SU-DHL-6 (cell line): ENCODE data around the gene COL6A2.

Source experiments
- CTCF ChIP-seq: fragments of 200-600 bp; sonication (generic); IDR thresholded peaks from one replicate; pipeline ENCODE4 v1.5.1; 2017; ENCODE audit warnings: antibody characterized with exemption, mild to moderate bottlenecking, low read length, moderate library complexity; ENCODE audit not compliant: insufficient read depth, poor library complexity, severe bottlenecking
- EZH2phosphoT487 ChIP-seq: fragments of 200-600 bp; sonication (generic), shearing (Covaris generic); conservative IDR thresholded peaks from 2 replicates; pipeline ENCODE4 v1.6.1; 2018; ENCODE audit warnings: mild to moderate bottlenecking, antibody characterized with exemption, low read length, moderate library complexity, mixed read lengths

- TF ChIP-seq CTCF (no peak), EZH2phosphoT487 (no peak)
Observed at GRCh38 chr21:46077674-46078101, 20.2 kb upstream of the COL6A2 start.
